CD4-positive, alpha-beta T cell treated with Interleukin-4 for 4 hours (primary cell): ENCODE measurements around the gene PCDH15.

ENCODE experiments used
- DNase-seq: peaks from one replicate; pipeline ENCODE4 v3.0.0-alpha.2; 2020

Gene PCDH15

GRCh38 chr10:54800741-54801421 is at the start of gene PCDH15:
Gene PCDH15 (minus strand): TSS chr10:54801231. CDS start chr10:54664262, 136,969 bp downstream.
- DNase-seq = no peak

- DNase-seq = no peak
Observed at GRCh38 chr10:54843932-54844331, 42.9 kb upstream of the PCDH15 start.

DNA sequence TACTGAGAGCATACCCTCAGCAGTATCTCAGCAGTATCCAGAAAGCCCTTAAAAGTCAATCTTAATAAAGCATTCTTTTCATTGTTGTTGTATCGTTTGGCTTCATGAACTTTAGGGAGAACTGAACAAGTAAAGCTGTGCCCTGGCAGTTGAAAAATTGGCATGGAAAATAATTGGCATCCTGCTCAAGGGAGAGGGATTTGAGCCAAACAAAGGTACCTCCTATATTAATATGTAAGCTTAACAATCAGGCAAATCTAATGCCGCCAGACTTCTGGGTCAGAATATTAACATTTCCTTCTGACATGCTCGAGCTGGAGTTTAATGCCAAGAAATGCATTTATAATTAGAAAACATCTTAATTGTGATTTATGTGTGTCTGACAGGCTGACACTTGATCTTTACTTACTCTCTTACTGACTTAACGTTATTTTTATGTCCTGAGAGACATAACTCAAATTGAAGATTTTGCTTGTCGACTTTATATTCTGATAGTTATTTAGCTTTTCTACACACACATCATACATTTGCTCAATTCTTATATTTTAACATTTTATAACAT is 42.1 kb upstream of the PCDH15 start:
- no peak for DNase-seq

DNA sequence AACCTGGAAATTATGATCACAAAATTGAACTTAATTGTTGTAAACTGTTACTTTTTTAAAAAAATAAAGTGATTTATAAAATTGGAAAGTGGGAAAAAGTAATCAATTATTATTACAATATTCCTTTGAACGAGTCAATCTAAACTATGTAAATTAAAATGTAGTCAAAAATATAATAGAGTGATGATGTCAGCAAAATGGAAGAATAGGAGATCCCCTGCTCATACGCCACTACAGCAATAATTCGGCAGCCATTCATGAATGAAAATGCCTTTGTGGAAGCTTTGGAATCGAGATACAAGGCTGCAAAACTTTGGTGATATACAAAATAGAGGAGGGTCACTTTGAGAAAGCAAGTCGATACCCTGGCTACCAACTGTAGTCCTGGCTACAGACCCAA is 36.4 kb upstream of the PCDH15 start:
- DNase-seq = no peak

GRCh38 chr10:54833029-54833428 is 32.0 kb upstream of the PCDH15 start:
- DNase-seq = no peak

GRCh38 chr10:54826994-54827560 is 26.0 kb upstream of the PCDH15 start:
- no peak for DNase-seq

- no peak for DNase-seq
Observed at GRCh38 chr10:54815583-54815982, 14.6 kb upstream of the PCDH15 start.

DNA sequence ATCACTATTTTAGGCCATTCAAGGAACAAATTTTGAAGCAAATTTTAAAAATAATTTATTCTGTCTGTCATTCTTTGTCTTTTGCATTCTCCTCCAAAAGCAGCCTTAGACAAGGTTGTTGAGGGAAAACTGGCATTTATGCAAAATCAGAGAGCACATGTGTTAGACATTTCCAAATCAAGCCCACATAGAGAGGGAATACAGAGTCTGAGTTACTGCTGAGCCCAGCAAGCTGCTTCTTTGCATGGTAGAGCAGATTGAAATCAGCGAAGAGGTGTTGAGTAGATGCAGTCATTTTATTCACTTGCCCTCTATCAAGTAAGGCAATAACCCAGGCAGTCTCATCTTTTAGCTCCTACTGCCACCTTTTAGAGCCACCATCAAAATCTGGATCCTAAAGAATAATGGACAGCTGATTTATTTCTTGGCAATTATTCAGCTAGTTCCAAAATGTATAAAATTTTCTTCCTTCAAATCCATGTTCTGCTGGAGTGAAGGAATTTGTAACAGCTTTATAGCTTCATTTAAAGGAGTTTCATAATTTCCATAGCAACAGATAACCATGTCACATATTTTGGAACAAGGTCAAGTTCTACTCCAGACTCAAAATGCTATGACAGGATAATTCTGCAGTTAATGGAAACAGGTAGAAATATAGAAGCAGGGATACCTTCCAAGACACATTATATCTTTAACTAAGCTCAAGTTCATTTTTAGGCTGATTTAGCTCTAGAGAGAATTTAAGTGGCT is 7.3 kb upstream of the PCDH15 start:
- no peak for DNase-seq

DNA sequence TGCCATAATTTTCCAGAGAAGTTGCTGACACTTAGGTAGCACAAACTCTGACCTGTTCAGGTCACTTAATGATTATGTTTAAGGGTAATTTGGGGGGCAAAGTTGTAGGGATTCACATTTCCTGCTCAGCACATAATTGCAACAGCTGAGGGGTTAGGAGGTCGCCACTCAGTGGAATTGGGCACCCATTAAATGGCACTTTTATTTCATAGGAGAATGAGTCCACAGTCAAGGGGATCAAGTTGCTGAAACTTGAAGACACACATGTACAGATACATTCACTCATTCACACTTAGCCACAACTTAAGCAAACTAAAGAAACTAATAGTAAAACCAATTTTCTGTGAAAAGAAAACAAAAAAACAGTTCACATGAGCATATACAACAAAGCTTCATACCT is 1.5 kb downstream of the PCDH15 start:
- no peak for DNase-seq

- DNase-seq = no peak
Observed at GRCh38 chr10:54797636-54798321, 3.3 kb downstream of the PCDH15 start.

- no peak for DNase-seq
Observed at GRCh38 chr10:54796881-54797280, 4.2 kb downstream of the PCDH15 start.

GRCh38 chr10:54776622-54777021 is 24.4 kb downstream of the PCDH15 start:
- DNase-seq = no peak

DNA sequence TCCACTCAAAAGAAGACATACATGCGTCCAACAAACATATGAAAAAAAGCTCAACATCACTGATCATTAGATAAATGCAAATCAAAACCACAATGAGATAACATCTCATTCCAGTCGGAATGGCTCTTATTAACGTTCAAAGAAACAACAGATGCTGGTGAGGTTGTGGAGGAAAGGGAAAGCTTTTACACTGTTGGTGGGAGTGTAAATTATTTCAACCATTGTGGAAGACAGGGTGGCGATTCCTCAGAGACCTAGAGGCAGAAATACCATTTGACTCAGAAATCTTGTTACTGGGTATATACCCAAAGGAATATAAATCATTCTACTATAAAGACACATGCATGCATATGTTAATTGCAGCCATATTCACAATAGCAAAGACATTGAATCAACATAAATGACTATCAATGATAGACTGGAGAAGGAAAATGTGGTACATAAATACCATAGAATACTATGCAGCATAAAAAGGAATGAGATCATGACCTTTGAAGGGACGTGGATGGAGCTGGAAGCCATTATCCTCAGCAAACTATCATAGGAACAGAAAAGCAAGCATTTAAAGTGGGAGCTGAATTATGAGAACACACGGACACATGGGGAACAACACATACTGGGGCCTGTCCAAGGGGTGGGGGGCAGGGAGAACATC is 28.4 kb downstream of the PCDH15 start:
- DNase-seq = no peak

DNA sequence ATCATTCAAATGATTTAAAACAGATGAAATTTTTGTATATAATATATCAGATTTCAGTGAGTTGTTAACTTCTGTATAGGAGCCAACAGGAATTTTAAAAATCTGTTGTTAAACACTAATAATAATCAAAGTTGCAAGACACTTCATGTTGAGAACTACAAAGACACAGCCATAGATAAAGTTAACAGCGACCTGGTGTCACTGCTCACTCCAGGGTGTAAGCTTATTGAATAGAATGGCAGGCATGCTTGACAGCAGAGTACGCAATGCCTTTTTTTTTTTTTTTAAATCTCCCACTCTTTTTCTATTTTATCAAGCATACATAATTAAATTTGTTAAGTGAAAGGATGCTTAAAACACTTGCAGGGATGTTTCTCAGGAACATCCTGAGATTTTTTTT is 32.0 kb downstream of the PCDH15 start:
- no peak for DNase-seq

DNA sequence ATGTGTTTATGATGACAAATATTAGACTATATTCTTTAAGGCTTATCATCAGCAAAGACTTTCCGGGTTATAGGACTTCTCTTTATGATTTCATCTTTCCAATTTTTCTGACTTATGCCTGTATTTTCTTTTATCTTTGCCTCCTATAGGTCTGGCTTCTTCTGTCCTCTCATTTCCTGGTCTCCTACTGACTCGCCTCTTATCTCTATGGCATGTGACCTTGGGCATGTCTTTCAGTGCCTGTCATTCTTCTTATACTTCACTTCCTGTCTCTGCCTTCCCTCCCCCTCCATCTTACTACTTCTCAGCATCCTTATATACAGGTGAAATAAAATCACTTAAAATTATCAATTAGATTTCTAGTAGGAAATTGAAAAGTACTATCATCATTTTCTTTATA is 42.2 kb downstream of the PCDH15 start:
- no peak for DNase-seq

DNA sequence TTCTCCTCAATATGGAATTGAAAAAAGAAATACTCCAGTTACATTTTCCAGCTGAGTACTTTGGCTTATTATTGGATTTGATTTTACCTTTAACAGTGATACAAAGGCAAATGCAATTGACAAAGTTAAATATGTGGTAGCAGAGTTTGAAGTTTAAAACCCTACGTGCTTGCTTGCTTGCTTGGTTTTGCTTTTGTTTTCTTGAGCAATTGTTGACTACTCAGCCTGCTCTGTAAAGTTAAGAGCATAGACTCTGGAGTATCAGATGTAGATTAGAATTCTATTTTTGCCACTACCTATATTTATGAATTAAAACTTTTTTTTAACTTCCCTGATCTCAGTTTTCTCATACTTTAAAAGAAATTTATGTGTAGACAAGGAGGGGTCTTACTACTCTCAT is 51.4 kb downstream of the PCDH15 start:
- DNase-seq = no peak

- no peak for DNase-seq
Observed at GRCh38 chr10:54745436-54745835, 55.6 kb downstream of the PCDH15 start.

- no peak for DNase-seq
Observed at GRCh38 chr10:54742416-54742815, 58.6 kb downstream of the PCDH15 start.

DNA sequence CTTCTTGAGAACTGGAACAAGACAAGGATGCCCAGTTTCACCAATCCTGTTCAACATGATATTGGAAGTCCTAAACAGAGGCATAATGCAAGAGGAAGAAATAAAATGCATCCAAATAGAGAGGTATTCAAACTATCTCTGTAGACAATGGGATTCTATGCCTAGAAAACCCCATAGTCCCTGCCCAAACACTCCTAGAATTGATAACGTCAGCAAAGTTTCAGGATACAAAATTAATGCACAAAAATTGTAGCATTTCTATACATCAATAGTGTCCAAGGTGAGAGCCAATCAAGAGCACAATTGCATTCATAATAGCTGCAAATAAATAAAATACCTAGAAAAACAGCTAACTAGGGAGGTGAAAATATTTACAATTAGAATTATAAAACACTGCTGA is 72.5 kb downstream of the PCDH15 start:
- DNase-seq = no peak

DNA sequence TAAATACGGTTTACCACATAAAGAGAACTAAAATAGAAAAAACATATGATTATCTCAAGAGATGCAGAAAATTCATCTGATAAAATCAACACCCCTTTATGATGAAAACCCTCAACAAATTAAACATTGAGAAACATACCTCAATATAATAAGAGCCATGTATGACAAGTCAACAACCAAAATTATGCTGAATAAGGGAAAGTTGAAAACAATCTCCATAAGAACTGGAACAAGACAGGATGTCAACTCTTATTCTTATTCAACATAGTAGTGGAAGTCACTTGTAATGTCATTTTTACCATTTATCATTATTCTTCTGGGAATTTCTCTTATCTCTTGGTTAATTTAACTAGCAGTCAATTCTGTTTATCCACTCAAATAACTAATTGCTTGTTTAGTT is 79.0 kb downstream of the PCDH15 start:
- no peak for DNase-seq

DNA sequence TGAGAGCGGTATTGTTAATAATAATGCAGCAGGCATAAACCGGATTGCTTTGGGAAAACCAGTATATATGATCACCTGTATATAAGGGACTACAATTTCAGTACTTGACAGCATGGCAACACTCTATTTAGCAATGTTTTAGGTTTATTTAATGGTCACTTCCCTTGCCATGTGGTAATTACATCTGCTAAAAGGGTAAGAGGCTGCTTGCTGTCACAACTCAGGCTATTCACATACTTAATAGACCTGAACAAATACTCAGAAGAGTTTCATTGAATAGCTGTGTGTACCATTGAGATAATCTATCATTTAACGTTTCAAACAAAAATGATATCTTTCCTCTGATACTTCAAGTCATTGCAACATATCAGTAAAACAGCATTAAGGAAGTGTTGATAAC is 90.1 kb downstream of the PCDH15 start:
- DNase-seq = no peak

DNA sequence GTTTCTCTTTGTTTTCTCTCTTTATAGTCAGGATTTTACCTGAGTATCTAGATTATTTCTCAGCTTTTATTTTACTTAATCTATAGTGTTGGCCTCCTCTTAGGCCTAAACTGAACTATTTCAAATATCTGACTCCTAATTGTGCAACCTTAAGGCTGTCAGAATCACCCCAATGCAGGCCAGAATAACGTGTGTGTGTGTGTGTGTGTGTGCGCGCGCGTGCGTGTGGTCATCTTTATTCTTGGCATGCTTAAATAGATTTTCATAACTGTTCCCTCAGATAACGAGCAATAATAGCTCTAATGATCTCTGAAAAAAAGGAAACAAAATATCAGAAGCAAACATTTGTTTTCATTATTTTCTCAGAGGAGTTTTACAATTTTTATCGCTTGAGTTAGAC is 92.4 kb downstream of the PCDH15 start:
- no peak for DNase-seq

DNA sequence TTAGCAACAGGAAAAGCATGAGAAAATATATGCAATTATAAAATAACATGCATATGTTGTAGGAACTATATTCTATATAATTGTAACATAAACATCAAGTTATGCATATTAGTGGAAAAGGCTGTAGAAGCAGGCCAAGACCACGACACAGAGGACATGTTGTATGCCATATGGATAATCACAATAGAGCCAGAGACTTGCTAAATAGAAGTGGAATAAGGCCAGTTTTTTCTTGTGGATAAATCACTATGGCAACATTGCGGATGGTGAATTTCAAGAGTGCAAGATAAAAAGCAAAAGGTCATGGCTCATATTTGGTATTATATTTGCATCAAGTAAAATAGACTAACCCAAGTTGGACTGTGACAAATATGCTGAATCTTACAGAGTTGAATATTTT is 93.0 kb downstream of the PCDH15 start:
- DNase-seq = no peak
